T47D (cell line): Measurements from ENCODE around the gene MTRR.
"Not testable (repeated sequence)": the region's sequence is repeated elsewhere in the genome, so short reads cannot be mapped to it uniquely, and the experiment has no call there.

Experiments used
- DNase-seq, 2 experiments: peaks; one replicate each; pipeline versions ENCODE4 v3.0.0 to v3.0.0-alpha.2; 2011 to 2012; ENCODE audit warnings: low read depth in 1 of 2, low spot score in 1 of 2
- JUND ChIP-seq: IDR thresholded peaks from 2 replicates; pipeline ENCODE4 v1.6.1; 2012; ENCODE audit warnings: low read depth
- in situ Hi-C: cut with HindIII; loops from 2 replicates; pipeline ENCODE4 v1.10.0; 2016; ENCODE audit warnings: low sequenced_read_pairs, low pct_unique_long_range_greater_than_20kb

MTRR gene

DNA sequence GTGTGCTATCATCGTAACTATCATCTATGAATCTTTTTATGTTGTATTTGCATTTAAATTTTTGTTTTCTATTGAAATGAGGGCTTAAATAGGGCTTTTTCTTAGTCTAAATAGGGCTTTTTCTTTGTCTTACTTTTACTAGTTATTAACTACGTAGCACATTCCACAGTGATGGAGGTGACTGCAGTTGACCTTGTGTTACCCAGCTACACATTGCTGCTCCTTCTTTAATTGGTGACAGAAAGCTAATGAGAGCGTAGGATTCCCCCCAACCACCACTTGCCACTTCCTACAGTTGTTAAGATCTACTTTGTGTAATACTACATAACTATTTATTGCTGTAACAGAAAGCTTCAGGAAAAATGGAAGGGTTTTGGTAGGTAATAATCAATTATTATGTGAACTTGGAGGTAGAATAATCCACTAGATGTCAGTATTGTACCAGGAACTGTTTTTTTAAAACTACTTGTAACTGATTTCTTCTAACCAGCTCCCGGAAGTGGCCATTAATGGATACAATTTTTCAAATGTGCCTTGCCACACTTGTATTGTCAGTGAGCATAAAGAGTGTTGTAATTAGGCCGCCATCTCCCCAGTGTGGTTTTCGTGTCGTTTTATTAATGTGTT lies 18.0 kb downstream of the MTRR start:
- DNase-seq: peak; percentile 15 to 61
- in situ Hi-C loops: no loop called here
- no peak for TF ChIP-seq JUND

- DNase-seq: no peak
- in situ Hi-C loops: no loop called here
- TF ChIP-seq JUND: no peak
Measured at GRCh38 chr5:7888901-7889300, 20.0 kb downstream of the MTRR start.

DNA sequence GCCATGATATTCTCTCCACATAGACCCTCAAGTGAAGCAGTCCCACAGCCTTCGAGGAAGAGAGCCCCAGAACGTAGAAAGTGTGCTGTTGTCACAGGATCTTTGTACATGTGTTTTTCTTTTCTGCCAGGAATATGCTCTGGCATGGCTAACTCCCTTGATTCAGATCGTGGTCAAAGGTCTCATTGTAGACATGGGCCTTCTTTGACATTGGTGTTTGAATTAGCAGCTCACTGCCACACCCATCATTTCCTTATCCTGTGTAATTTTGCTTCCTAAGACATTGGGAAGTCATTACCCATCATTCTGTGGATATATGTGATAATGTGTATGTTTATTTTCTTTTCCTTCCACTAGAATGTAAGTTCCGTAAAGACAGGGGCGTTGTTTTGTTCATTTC lies 25.5 kb downstream of the MTRR start:
- in situ Hi-C loops: no loop called here

DNA sequence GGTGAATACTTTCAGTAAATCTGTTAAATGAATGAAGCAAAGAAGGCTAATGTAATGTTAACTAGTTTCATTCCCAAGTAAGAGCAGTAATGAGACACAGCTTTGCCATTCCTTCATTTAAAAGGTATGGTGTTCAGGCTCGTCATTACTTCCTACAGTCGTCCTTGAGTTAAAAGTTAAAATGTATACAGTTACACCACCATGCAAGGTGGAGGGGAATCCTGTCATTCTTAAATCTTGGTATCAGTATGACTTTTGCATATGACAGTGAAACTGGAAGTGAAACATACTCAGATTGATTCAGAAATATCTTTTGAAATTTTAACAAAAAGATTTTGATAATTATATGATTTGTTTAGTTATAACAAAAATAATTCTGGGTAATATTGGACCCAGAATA lies 25.9 kb downstream of the MTRR start:
- no peak for TF ChIP-seq JUND
- DNase-seq: no peak
- in situ Hi-C loops: no loop called here

More for the DNA sequence above, 25.5 kb downstream of the MTRR start:
- no peak for TF ChIP-seq JUND
- no peak for DNase-seq

GRCh38 chr5:7897014-7897600 lies 28.2 kb downstream of the MTRR start:
- TF ChIP-seq JUND: no peak
- DNase-seq: peak in 1 of 2 experiments; percentile 63
- in situ Hi-C loops: no loop called here

GRCh38 chr5:7902201-7902600 lies 33.3 kb downstream of the MTRR start:
- TF ChIP-seq JUND: no peak
- no peak for DNase-seq
- in situ Hi-C loops: no loop called here

DNA sequence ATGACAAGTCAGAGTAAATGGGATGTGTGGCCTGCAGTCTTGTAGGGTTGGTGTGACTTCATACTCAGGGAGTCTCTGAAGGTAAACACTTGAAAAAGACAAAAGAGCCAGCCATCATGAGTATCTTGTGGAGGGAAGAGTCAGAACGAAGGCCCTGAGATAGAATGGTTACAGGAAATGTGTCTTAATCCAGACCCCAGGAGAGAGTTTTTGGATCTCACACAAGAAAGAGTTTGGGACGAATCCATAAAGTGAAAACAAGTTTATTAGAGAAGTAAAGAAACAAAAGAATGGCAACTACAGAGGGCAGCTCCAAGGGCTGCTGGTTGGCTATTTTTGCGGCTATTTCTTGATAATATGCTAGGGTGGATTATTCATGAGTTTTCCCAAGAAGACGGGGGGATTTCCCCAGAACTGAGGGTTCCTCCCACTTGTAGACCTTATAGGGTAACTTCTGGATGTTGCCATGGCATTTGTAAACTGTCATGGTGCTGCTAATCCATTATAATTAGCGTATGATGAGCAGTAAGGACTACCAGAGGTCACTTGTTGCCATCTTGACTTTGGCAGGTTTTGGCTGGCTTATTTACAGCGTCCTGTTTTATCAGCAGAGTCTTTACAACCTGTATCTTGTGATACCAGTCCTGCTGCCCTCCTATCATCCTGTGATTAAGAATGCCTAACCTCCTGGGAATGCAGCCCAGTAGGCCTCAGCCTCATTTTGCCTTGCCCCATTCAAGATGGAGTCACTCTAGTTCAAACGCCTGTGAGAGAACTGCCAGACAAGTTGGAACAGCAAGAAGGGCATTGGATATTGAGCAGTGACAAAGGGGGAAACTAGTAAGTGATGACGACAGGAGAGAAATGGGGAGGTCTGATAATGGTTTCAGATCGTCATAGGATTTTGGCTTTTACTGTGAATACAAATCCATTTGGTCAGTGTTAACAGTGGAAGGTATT lies 34.0 kb downstream of the MTRR start:
- DNase-seq: no peak
- TF ChIP-seq JUND: no peak
- in situ Hi-C loops: no loop called here

GRCh38 chr5:7904170-7904569 lies 35.2 kb downstream of the MTRR start:
- in situ Hi-C loops: no loop called here
- no peak for TF ChIP-seq JUND
- no peak for DNase-seq

DNA sequence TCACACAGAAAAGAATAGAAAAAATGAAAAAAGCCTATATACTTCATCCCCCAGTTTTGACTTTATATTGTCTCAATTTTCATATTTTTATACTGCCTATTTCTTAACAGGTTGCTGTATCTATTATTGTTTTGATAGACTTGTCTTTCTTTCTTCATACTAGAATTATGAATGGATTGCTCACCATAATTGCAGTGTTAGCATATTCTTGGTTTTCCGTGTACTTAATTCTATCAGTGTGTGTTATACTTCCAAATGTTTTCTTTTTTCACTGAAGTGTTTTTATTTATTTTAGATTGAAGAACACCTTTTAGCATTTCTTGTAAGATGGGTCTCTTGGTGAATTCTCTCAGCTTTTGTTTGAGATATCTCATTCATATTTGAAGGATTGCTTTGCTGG lies 38.7 kb downstream of the MTRR start:
- in situ Hi-C loops: no loop called here
- no peak for DNase-seq
- no peak for TF ChIP-seq JUND

DNA sequence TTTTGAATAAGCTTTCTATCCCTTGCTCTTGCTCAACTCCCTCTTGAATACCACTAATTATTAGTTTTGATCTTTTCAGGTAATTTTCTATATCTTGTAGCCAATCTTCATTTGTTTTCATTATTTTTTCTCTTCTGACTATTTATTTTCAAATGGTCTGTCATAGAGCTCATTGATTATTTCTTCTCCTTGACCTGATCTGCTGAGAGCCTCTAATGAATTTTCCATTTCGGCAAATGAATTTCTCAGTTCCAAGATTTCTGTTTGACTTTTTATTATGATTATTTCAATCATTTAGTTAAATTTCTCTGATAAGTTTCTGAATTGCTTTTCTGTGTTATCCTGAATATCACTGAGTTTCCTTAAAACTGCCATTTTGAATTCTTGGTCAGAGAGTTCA lies 39.4 kb downstream of the MTRR start:
- TF ChIP-seq JUND: no peak
- no peak for DNase-seq
- in situ Hi-C loops: no loop called here

DNA sequence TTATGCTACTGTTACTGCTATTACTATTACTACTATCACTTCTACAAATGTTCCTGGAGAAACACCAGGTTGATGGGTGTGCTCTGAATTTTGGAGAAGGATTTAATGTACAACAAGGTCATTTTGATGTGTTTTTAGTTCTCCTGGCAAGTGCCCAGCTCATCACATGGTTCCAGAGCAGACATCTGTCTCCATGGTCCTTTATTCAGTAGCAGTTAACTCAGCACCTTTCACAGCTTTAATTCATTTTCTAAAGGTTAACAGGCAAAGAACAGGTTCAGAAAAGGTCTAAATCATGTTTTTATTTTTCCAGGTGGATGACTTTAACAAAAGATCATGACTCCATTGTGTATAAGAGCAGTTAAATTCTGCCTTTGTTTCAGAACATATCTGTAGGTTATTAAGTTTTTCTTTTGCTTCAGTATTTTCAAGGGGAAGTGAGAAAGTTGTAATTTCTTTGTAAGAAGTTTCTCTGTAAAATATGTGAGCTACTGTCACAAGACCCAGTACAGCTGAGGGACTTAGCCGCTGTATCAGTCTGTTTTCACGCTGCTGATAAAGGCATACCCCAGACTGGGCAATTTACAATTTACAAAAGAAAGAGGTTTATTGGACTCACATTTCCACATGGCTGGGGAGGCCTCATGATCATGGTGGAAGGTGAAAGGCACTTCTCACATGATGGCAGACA lies 41.9 kb downstream of the MTRR start:
- in situ Hi-C loops: no loop called here
- TF ChIP-seq JUND: no peak
- DNase-seq: no peak

GRCh38 chr5:7911429-7911771 lies 42.5 kb downstream of the MTRR start:
- DNase-seq, in situ Hi-C loops: not testable (repeated sequence)
